AG04450 (cell line): ENCODE results near the gene SPATA21. TPM values are rescaled to one million over a fixed set of nuclear protein-coding genes. Genes with fewer than 3 reads are reported as not detected.

Experiments
- CTCF ChIA-PET: fragments of 300-600, 350-600 bp; formaldehyde crosslinking; extraction: SDS; loops from one replicate; lab custom pipeline; 2022; ENCODE audit warnings: antibody characterized with exemption, inconsistent platforms; lab: Charles Lee
- POLR2A ChIA-PET: fragments of 350-600 bp; formaldehyde crosslinking; extraction: SDS; loops from one replicate; lab custom pipeline; 2021; ENCODE audit warnings: antibody characterized with exemption, inconsistent platforms; lab: Yijun Ruan, JAX
- DNase-seq: peaks from one replicate; pipeline ENCODE4 v3.0.0-alpha.2; 2011; ENCODE audit warnings: low read depth, low spot score
- H3K27ac ChIP-seq: one replicate; pipeline ENCODE4 v1.5.1; 2012; ENCODE audit warnings: low read depth, low read length, control low read depth
- H3K27me3 ChIP-seq: one replicate; pipeline ENCODE4 v1.6.0; 2012; ENCODE audit warnings: low read length; ENCODE audit not compliant: control insufficient read depth, insufficient read depth
- H3K4me3 ChIP-seq: 2 replicates; pipeline ENCODE4 v1.5.1; 2011; ENCODE audit warnings: mild to moderate bottlenecking, low read depth, low read length, control low read depth
- H3K9me3 ChIP-seq: 2 replicates; pipeline ENCODE4 v1.5.1; 2012; ENCODE audit warnings: low read length; ENCODE audit not compliant: control insufficient read depth, insufficient read depth
- CTCF ChIP-seq: IDR thresholded peaks from 2 replicates; pipeline ENCODE4 v1.5.1; 2011; ENCODE audit warnings: low read depth, low read length, control low read depth, inconsistent platforms
- polyA plus RNA-seq: library from polyadenylated mRNA; depleted of rRNA; stranded (reverse); fragments of >200 nt; gene quantifications from 2 replicates; pipeline ENCODE4 v1.2.3, GENCODE V29; 2011

The SPATA21 gene
- polyA plus RNA-seq, 1 experiment: 0.04 TPM

GRCh38 chr1:16451841-16452528 is 14.8 kb upstream of the SPATA21 start:
- H3K4me3 ChIP-seq: no peak overlapping the region
- ChIA-PET POLR2A (no interaction called here), CTCF (interaction anchor here (1.2 to 2.8 kb wide), 3 partner anchors 11 to 89 kb away, joined by 4 to 11 read pairs (median 8); partner anchors contain the start of gene NECAP2)
- no peak for DNase-seq
- no peaks in the 10 kb centered on the region for H3K27me3 ChIP-seq
- H3K27ac ChIP-seq: no peak overlapping the region
- no peak for TF ChIP-seq CTCF
- no peaks in the 10 kb centered on the region for H3K9me3 ChIP-seq

- ChIA-PET CTCF (interaction anchor here (1.2 to 1.3 kb wide), 2 partner anchors 11 to 88 kb away, joined by 4 to 8 read pairs; partner anchors contain the start of gene NECAP2), POLR2A (no interaction called here)
- Histone ChIP-seq H3K9me3 (no peaks in the 10 kb centered on the region), H3K27me3 (no peaks in the 10 kb centered on the region), H3K4me3 (no peak overlapping the region), H3K27ac (no peak overlapping the region)
- TF ChIP-seq CTCF: no peak
- DNase-seq: no peak
These were observed 13.7 kb upstream of the SPATA21 start for GRCh38 chr1:16450863-16451481.

- CTCF ChIA-PET: interaction anchor here (0.8 to 1.4 kb wide), 2 partner anchors 10 to 86 kb away, joined by 4 to 5 read pairs; partner anchors contain the start of gene NECAP2
- POLR2A ChIA-PET: no interaction called here
- TF ChIP-seq CTCF: no peak
- Histone ChIP-seq H3K9me3 (no peaks in the 10 kb centered on the region), H3K27ac (no peak overlapping the region), H3K4me3 (no peak overlapping the region), H3K27me3 (no peaks in the 10 kb centered on the region)
- no peak for DNase-seq
These were observed 12.4 kb upstream of the SPATA21 start for GRCh38 chr1:16449666-16450065.

- no peaks in the 10 kb centered on the region for H3K9me3 ChIP-seq
- no peak overlapping the region for H3K4me3 ChIP-seq
- no peak for DNase-seq
- TF ChIP-seq CTCF: no peak
- no peak overlapping the region for H3K27ac ChIP-seq
- CTCF ChIA-PET: interaction anchor here (0.8 to 1.4 kb wide), 2 partner anchors 9 to 86 kb away, joined by 4 to 5 read pairs; partner anchors contain the start of gene NECAP2
- H3K27me3 ChIP-seq: no peaks in the 10 kb centered on the region
- POLR2A ChIA-PET: no interaction called here
These were observed 11.8 kb upstream of the SPATA21 start for GRCh38 chr1:16449065-16449464.

GRCh38 chr1:16447641-16448040 is 10.4 kb upstream of the SPATA21 start:
- no peaks in the 10 kb centered on the region for H3K27me3 ChIP-seq
- ChIA-PET CTCF (no interaction called here), POLR2A (no interaction called here)
- H3K4me3 ChIP-seq: no peak overlapping the region
- no peak for TF ChIP-seq CTCF
- no peak for DNase-seq
- no peaks in the 10 kb centered on the region for H3K9me3 ChIP-seq
- H3K27ac ChIP-seq: no peak overlapping the region
